ENCODE results near the gene GPSM1.

DNA sequence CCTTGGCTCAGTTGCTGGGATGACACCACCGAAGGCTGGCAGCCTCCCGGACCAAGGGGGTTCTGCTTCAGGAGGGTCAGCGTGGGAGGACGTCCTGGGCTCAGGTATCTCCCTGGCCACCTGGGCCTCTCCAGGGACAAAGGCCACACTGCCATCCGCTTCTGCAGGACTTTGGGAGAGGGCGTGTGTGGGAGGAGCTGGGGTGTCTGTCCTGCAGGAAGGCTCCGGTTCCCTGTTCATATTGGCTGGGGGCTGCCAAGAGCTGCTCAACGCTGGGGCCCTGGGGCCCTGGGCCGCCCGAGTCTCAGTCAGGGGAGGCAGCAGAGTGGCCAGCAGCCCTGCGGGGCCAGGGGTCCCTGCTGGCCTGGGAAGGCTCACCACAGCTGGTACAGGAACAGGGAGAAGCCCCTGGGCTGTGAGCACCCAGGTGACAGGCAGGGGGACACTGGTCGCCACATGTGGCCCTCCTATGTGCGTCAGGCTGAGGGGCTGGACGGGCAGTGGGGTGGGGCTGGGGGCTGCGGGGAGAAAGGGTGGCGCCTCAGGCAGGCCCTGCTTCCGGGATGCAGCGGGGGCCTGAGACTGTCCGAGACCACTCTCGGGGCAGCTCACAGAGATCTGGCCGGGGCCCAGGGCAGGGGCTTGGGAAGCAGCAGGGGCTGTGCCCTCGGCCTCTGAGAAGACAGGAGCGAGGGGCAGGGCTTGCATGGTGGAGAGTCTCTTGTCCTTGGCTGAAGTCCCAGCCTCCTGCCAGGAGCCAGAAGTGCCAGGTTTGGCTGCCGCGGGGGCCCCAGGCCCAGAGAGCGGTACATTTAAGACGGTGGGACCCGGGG lies 51.0 kb downstream of the GPSM1 start:
- TF ChIP-seq, protein P1, sequence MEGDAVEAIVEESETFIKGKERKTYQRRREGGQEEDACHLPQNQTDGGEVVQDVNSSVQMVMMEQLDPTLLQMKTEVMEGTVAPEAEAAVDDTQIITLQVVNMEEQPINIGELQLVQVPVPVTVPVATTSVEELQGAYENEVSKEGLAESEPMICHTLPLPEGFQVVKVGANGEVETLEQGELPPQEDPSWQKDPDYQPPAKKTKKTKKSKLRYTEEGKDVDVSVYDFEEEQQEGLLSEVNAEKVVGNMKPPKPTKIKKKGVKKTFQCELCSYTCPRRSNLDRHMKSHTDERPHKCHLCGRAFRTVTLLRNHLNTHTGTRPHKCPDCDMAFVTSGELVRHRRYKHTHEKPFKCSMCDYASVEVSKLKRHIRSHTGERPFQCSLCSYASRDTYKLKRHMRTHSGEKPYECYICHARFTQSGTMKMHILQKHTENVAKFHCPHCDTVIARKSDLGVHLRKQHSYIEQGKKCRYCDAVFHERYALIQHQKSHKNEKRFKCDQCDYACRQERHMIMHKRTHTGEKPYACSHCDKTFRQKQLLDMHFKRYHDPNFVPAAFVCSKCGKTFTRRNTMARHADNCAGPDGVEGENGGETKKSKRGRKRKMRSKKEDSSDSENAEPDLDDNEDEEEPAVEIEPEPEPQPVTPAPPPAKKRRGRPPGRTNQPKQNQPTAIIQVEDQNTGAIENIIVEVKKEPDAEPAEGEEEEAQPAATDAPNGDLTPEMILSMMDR (IDR thresholded peaks at IDR 0.05), result no peak
- TF ChIP-seq POLR2A (IDR thresholded peaks at IDR 0.05), result no peak

Data from tibial nerve (tissue), 3 donors.